Measurements from ENCODE around the gene PRPH2.
"Not testable (repeated sequence)": the region's sequence is repeated elsewhere in the genome, so short reads cannot be mapped to it uniquely, and the experiment has no call there.

Gene PRPH2

DNA sequence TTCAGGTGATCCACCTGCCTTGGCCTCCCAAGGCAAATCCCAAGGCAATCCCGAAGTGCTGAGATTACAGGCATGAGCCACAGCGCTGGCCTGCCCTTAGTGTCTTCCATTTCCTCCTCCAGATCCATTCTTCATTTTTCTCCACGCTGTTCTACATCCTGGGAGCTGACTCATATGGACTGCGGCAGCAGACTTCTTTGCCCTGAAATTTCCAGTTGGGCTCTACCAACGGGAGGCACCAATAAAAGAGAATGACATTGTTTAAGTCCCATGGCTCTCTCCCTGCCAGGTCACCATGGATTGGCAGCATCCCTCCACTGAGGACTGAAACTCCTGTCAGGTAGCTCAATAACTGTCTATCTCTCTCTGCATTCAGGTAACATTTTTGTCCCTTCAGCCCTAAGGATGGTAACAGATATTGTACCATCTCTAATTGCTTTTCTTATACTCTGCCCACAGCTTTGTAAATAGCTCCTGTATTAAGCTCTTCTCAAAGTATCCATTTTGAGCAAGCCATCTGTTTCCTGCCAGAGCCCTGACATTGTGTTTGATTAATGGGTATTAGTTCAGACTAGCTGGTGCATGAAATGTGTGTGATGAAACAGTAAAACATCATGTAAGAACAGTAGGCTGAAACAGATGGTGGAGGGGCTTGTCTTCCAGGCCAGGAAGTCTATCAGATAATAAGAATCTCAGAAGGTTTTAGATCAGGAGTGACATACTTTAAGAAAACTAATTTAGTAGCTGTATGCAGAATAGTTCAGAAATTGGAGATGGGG is 19.9 kb upstream of the PRPH2 start:
- DNase-seq = no peak

DNA sequence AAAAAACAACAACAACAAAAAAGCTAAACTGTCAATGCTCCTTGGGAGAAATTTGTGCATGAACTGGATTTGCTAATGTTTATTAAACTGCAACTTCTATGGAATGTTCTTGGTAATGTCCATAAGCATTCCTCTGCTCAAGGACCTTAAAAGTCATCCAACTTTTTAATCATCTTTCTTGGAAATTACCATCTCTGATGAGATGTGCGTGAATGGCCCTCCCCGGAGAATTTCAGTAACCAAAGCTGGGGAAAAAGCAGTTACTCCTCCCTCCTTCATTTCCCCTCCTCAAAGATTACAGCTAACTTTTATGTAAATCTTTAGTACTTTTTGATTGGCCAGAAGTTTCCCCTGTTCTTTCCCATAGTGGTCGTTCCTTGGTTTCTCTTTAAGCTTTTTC is 18.3 kb upstream of the PRPH2 start:
- no peak for DNase-seq

DNA sequence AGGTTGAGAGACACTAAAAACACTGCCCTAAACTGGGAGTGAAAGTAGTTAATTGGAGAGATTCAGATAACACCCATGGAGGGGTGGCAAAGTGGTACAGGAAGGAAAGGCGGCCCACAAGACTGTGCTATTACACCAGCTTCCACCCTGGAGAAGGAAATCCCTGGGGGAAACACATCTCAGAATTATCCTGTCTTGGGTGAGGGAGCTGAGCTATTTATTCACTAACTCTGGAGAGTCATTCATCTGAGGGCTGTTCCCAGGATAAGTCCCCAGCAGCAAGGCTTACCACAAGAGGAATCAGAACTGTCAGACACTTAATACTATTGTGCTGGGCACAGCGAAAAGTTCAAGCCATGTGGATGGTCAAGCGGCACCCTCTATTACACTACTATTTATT is 13.6 kb upstream of the PRPH2 start:
- DNase-seq = no peak

DNA sequence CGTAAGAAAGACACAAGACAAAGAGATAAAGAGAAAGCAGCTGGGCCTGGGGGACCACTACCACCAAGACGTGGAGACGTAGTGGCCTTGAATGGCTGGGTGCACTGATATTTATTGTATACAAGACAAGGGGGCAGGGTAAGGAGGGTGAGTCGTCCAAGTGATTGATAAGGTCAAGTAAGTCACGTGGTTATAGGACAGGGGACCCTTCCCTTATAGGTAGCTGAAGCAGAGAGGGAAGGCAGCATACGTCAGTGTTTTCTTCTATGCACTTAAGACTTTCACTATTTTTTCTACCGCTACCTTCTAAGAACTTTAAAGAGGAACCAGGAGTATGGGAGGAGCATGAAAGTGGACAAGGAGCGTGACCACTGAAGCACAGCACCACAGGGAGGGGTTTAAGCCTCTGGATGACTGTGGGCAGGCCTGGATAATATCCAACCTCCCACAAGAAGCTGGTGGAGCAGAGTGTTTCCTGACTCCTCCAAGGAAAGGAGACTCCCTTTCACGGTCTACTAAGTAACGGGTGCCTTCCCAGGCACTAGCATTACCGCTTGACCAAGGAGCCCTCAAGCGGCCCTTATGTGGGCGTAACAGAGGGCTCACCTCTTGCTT is 11.6 kb upstream of the PRPH2 start:
- DNase-seq = not testable (repeated sequence)

DNA sequence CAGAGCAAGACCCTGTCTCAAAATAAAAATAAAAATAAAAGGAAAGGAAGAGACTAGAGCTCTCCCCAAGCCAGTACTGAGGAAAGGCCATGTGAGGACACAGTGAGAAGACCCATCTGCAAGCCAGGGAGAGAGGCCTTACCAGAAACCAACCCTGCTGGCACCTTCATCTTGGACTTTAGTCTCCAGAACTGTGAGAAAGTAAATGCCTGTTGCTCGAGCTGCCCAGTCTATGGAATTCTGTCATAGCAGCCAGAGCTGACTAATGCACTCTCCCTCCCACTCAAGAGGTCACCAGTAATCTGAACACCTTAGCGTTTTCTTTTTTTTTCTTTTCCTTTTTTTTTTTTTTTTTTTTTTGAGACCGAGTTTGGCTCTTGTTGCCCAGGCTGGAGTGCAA is 7.3 kb upstream of the PRPH2 start:
- DNase-seq = no peak

DNA sequence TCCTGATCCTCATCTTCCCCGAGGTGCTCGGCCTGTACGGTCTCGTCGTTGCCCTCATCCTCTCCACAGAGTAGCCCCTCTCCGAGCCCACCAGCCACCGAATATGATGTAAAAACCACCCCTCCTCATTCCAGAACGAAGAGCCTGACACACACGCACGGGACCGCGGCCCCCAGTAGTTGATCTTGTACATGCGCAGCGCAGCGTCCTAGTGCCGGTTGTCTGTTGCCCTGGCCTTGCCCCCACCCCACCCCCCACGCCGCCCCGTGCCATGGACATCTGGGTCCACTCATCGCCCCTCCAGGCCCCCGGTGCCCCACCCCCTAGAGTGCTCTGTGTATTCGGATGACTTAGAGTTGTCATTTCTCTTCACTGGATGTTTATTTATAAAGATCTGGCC is 5.2 kb upstream of the PRPH2 start:
- DNase-seq = peak in 1 of 14 donors; percentile 23

DNA sequence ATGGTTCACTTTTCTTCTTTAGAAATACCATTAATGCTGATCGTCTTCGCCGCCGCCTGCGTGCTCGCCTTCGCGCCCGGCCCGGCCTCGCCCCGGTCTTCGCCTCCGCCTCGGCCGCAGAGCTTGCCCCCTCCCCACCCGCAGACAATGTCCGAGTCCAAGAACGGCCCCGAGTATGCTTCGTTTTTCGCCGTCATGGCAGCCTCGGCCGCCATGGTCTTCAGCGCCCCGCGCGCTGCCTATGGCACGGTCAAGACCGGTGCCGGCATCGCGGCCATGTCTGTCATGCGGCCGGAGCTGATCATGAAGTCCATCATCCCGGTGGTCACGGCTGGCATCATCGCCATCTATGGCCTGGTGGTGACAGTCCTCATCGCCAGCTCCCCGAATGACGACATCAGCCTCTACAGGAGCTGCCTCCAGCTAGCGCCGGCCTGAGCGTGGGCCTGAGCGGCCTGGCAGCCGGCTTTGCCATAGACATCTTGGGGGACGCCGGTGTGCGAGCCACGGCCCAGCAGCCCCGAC is 4.8 kb upstream of the PRPH2 start:
- peak in 9 of 14 donors; percentile 8 to 50 (median 23) for DNase-seq

DNA sequence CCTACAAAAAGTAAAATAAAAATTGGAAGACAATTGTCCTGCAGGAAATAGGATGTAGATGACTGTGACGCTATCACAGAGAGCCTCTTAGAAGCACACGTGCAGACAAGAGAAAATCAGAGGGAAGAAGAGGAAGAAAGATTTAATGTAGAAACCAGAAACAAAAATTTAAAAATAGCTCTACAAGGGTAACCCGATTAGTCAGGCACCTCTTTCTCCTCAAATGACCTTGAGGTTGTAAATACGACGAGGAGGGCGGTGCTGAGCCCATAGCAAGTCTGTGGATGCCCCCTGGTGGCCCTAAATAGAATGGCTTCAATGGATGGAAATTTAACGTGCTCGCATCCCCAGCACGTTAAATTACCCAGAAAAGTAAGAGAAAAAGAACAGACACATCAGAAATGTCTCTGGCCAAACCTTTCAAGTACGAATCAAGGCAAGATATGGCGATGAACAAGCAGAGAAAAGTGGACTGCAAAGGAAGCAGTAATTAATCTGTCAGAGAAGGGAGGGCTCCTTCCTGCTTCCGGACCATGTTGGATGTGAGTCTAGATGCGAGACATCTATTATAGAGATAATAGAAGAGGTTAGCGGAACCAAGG is 4.2 kb upstream of the PRPH2 start:
- DNase-seq = peak in 12 of 14 donors; percentile 7 to 76 (median 30)

DNA sequence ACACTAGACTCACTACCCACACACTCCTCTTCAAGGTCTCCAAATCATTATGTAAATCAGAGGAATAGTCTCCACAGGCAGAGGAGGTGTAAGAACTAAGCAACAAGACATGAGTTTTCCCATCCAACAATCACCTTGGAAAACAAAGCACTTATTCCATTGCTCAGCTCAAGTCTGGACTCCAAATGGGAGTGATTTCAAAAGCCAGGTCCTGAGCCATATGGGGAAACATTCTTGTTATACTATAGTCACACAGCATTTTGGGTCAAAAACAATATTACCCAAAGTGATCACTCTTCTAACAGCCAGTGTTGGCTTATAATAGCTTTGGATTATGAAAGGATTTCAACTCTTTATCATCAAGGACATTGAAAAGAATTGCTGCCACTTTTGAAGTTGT is 3.6 kb upstream of the PRPH2 start:
- DNase-seq = no peak

DNA sequence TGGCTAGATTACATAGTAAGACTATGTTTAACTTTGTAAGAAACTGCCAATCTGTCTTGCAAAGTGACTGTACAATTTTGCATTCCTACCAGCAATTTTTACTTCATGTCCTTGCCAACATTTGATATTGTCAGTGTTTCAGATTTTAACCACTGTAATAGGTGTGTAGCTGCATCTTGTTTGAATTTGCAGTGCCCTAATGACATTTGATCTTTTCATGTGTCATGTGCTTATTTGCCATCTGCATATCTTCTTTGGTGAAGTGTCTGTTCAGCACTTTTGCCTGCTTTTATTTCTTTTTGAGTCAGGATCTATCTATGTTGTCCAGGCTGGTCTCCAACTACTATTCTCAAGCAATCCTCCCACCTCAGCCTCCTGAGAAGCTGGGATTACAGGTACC is 2.4 kb upstream of the PRPH2 start:
- DNase-seq = no peak

DNA sequence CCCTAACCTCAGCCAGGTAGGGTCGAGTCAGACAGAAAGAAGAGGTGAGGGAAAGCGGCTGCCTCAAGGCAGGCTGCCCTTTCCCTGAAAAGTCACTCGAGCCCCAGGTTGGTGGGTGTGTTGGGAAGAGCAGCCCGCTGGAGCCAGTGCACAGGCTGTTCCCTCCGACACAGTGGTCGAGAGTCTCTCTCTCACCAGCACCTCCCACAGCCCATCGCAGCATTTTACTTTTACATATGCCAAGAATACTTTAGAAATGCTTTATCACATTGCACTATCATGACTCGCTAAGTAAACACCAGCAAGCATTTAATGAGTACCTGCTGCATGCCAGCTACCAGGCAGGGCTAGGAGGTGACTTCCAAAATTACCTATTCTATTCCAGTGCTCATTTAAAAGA is 1.7 kb downstream of the PRPH2 start:
- DNase-seq = no peak

DNA sequence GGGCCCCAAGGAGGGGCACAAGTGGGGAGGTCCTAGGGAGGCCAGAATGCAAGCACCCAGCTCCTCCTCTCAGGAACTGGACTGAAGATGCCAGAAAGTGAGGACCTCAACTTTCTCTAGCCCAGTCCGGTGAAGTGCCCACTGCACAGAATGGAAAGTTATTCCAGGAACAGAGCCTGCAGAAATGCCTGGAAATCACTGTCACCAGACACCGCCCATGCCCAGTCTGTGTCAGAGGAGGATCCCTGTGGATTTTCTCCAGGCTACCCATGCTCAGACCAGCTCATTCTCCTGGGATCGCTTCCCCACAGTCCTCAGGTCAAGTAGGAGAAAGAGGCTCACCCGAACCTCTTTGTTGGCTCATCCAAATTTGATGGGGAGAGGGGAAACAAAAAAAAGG is 6.5 kb downstream of the PRPH2 start:
- no peak for DNase-seq

DNA sequence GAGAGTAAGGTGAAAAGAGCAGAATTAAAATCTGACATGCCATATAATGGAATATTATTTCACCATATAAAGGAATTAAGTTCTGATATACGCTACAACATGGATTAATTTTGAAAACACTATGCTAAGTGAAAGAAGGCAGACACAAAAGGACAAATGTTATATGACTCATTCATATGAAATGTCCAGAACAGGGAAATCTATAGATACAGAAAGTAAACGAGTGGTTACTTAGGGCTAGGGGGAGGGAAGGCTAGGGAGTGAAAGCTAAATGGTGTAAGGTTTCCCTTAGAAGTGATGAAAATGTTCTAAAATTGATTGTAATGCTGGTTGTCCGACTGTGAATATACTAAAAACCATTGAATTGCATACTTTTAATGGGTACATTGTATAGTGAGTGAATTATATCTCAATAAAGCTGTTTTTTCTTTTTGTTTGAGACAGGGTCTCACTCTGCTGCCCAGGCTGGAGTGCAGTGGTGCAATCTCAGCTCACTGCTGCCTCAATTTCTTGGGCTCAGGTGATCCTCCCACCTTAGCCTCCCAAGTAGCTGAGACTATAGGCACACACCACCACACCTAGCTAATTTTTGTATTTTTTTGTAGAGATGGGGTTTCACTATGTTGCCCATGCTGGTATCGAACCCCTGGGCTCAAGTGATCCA is 8.2 kb downstream of the PRPH2 start:
- no peak for DNase-seq

DNA sequence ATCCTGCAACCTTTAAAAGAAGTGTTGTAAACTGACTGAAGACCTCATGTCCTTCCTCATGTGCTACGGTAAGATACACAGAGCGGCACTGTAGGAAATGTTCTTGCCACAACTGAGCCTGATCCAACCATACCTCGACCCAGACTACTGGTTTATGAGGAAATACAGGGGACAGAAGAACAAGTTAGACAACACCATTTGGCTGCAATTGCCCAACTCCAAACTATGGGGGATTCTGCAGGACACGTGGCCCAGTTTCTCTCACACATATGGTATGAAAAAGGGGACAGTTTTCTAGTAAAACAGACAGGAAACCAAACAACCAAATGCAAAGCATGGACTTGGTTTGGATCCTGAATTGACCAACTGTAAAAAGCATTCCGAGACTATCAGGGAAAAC is 10.5 kb downstream of the PRPH2 start:
- DNase-seq = no peak

DNA sequence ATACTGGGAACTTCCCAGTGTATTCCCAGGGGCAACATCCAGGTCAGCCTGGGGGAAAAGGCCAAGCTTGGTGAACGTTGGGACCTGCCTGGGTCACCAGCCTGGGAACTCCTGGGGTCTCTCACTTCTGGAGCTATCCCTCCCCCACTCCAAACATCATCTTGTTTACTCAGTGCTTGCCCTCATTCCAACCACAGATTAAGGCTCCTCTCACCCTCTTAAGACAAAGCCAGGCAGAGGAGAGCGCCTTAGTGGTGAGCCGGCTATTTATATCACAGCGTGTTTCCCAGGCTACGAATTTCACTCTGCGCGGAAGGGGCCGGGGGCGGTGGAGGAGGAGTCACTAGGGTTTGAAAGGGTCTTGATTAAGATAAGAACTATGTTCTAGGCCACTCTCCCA is 12.1 kb downstream of the PRPH2 start:
- no peak for DNase-seq

DNA sequence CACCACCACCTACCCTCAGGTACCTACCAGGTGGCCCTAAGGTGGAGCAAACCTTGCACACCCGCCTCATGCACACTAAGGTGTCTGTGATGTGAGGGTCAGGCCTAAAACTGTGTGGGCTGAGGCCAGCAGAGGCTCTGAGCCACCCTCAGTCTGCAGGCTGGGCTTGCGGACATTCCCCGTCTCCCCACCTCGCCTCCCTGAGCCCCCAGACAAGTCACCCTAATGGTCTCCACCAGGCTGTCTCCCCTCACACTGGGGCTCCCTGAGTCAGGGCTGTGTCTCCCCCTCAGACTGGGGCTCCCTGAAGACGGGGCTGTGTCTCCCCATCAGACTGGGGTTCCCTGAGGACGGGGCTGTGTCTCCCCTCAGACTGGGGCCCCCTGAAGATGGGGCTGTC is 12.5 kb downstream of the PRPH2 start:
- no peak for DNase-seq

DNA sequence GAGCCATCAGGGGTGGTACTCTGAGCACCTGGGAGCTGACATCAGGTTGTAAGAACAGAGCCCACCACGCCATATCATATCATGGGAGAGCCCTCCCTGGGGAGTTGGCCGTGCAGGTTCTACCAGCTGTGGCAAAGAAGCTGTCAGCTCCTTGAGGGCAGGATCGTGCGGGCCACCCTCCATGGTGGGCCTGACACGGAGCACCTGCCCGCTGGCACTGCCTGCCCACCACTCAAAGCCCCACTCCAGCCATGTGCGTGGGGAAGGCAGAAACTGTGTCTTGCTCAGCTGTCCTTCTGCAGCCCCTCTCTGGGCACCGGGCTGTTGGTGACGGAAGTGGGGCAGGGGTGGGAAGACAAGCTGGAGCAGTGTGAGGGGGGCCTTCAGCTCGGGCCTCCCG is 14.3 kb downstream of the PRPH2 start:
- DNase-seq = no peak

DNA sequence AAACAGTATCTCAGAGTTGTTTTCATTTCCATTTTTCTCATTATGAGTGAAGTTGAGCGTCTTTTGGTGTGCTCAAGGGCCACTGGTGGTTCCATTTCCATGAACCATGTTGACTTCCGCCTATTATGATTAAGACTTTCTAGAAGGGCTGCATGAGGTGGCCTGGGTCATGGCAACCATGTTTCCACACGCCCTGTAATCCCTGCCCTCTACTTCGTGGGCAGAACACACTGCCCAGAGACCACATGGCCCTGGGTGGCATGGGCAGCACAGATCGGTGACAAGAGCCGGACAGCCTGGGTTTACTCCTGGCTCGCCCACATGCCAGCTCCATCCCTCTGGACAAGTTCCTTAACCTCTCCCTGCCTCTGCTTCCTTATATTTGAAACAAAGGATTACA is 14.8 kb downstream of the PRPH2 start:
- no peak for DNase-seq

DNA sequence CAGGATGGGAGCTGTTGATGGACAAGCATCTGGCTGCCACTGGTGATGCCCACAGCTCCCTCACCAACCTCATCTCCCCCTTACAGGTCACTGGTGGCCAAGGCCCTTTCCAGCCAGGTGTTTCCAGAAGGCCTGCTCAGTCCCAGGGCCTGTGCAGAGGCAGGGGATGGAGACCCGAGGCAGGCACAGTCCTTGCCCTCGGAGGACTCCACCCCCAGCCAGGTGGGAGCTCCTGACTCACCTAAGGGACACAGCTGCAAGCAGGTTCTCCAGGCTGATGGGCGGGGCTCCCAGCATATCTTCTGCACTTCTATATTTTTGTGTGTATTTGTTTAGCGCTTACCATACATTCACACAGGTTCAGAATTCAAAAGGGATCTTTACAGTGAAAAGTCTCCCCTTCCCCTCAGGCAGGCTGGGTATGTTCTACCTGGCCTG is 17.4 kb downstream of the PRPH2 start:
- no peak for DNase-seq

DNA sequence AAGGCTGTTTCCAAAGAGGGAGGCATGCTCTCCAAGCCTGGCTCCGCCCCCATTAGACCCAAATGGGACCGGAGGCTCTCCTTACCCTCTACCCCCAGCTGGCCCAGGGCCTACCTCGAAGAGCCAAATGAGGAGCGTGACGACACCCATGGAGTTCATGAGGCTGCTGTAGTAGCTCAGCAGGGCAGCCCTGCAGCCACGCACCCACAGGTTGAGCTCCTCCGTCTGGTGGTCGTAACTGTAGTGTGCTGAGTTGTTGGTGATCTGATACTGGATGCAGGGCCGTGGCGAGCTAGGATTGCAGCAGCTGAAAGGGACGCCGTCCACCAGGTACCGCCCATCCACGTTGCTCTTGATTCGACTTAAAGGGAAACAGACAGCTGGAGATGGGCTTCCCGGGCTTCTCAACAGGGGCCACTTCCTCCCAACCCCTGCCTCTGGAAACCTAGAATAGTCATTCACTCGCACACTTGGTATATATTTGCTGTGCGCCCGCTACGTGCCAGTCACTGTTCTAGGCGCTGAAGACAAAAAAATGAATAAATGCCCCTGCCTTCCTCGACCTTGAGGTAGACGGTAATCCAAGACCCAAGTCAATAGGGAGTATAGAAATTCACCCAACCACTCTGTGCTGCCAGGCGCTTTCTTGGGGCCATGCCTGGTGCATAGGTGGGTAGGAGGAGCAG is 18.0 kb downstream of the PRPH2 start:
- DNase-seq = peak in 1 of 14 donors; percentile 23

DNA sequence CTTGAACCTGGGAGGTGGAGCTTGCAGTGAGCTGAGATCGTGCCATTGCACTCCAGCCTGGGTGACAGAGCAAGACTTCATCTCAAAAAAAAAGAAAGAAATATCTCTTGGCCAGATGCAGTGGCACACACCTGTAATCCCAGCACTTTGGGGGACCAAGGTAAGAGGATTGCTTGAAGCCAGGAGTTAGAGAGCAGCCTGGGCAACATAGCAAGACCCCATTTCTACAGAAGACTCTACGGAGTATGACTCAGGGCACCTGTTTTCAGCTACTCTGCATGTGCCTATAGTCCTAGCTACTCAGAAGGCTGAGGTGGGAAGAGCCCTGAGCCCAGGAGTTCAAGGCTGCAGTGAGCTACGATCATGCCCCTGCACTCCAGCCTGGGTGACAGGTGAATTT is 19.6 kb downstream of the PRPH2 start:
- DNase-seq = not testable (repeated sequence)

DNA sequence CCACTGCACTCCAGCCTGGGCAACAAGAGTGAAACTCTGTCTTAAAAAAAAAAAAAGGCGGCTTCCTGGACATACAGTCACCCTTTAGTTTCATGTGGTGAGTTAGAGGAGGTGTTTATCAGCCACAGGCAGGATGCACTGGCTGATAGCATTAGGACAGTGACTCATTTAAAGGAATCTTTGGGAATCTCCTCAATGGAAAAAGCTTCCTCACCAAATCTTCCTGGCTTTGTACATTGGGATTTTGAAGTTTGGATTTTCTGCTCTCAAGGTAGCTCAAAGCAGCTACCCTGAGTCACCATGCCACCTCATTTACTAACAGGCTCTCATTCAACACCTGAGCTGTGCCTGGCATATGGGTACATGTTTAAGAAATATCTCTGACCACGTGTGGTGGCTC is 20.2 kb downstream of the PRPH2 start:
- DNase-seq = no peak

DNA sequence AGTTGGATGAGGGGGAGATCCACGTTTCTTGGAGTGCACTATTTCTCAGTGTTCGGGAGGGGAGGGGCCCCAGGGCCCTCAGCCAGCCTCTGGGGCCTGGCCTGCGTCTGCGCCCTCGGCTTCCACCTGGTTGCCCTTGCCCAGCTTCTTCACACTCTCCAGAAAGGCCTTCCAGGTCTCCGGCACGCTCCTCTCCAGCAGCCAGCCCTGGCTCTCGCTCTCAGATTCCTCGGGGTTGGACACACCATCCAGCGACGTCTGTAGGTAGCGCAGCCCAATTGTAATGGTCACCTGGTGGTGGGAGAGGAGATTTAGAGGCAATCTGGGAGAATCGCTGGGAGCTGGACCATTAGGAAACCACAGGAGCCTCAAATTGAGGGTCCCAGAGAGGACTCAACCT is 24.2 kb downstream of the PRPH2 start:
- no peak for DNase-seq
